Choroid plexus epithelial cell (primary cell): ENCODE measurements around the gene ATR.
A peak's percentile ranks its signal among the peaks of the same experiment; 100 is the strongest.

Experiments used
- DNase-seq: peaks from one replicate; pipeline ENCODE4 v3.0.0-alpha.2; 2010; ENCODE audit warnings: low read depth
- H3K4me3 ChIP-seq: 2 replicates; pipeline ENCODE4 v1.5.1; 2011; ENCODE audit warnings: low read depth, mild to moderate bottlenecking, control low read depth, low read length, moderate library complexity
- CTCF ChIP-seq: conservative IDR thresholded peaks from 2 replicates; pipeline ENCODE4 v1.5.1; 2011; ENCODE audit warnings: low read depth, mild to moderate bottlenecking, control low read depth, inconsistent platforms, low read length, moderate library complexity

ATR gene

GRCh38 chr3:142498397-142499180, 79.9 kb downstream of the ATR start:
- peak; percentile 69 for DNase-seq
- no peak overlapping the region for H3K4me3 ChIP-seq
- no peak for TF ChIP-seq CTCF

- H3K4me3 ChIP-seq, result no peak overlapping the region
- no peak for TF ChIP-seq CTCF
- no peak for DNase-seq
Observed at GRCh38 chr3:142497729-142498128, 80.8 kb downstream of the ATR start.

- no peak for TF ChIP-seq CTCF
- no peak overlapping the region for H3K4me3 ChIP-seq
- DNase-seq, result no peak
Observed at GRCh38 chr3:142495103-142495502, 83.4 kb downstream of the ATR start.

- no peak overlapping the region for H3K4me3 ChIP-seq
- no peak for TF ChIP-seq CTCF
- DNase-seq, result no peak
Observed at GRCh38 chr3:142492184-142492583, 86.3 kb downstream of the ATR start.

GRCh38 chr3:142489572-142490323, 88.8 kb downstream of the ATR start:
- H3K4me3 ChIP-seq, result no peak overlapping the region
- TF ChIP-seq CTCF, result no peak
- DNase-seq, result no peak

- no peak for DNase-seq
- TF ChIP-seq CTCF, result no peak
- no peak overlapping the region for H3K4me3 ChIP-seq
Observed at GRCh38 chr3:142484912-142485435, 93.6 kb downstream of the ATR start.
